ENCODE results near the gene FGD2. TPM values are rescaled to one million over a fixed set of nuclear protein-coding genes. Genes with fewer than 3 reads are reported as not detected.

FGD2 gene
- total and polyA plus RNA-seq, 2 experiments from 2014 or later, result 0.29 TPM; not detected in 1

DNA sequence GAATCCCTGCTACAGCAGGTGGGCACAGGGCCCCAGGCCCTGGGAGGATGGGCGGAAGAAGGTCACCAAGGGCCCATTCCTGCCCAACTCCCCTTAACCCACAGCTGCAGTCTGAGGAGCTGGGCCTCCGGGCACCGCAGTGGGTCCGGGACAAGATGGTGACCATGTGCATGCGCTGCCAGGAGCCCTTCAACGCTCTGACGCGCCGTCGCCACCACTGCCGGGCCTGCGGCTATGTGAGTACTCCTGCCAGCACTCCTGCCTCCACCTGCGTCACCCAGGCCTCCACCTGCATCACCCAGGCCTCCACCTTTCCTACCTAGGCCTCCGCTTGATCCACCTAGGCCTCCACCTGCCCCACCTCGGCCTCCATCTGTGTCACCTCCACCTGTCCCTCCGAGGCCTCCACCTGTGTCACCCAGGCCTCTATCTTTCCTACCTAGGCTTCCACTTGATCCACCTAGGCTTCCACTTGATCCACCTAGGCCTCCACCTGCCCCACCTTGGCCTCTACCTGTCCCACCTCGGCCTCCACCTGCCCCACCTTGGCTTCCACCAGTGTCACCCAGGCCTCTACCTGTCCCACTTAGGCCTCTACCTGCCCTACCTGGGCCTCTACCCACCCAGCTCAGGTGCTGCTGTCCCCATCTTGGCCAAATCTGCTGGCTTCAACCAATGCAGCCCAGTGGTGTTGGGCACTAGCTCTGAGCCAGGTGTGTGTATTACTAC lies 16.8 kb downstream of the FGD2 start:
- Histone ChIP-seq H3K36me3 (no peaks in the 10 kb centered on the region), H3K27me3 (no peaks in the 10 kb centered on the region), H3K9me3 (ENCODE audit: low read depth) (no peaks in the 10 kb centered on the region), H3K4me3 (no peak overlapping the region), H3K4me1 (ENCODE audit: low read depth) (peaks cover 5% of the 10 kb centered on the region), H3K27ac (no peak overlapping the region)
- no peak for DNase-seq (ENCODE audit: low read depth in 1 of 2, low spot score in 1 of 2)
- TF ChIP-seq CTCF (IDR thresholded peaks at IDR 0.05; ENCODE audit: low read depth, low read length), result no peak

GRCh38 chr6:37024656-37025337 lies 19.3 kb downstream of the FGD2 start:
- H3K36me3 ChIP-seq, result no peaks in the 10 kb centered on the region
- no peak for DNase-seq (ENCODE audit: low read depth in 1 of 2, low spot score in 1 of 2)
- TF ChIP-seq CTCF (IDR thresholded peaks at IDR 0.05; ENCODE audit: low read depth, low read length), result no peak
- no peaks in the 10 kb centered on the region for H3K9me3 ChIP-seq (ENCODE audit: low read depth)
- no peaks in the 10 kb centered on the region for H3K4me1 ChIP-seq (ENCODE audit: low read depth)
- no peaks in the 10 kb centered on the region for H3K27me3 ChIP-seq
- no peak overlapping the region for H3K4me3 ChIP-seq
- no peak overlapping the region for H3K27ac ChIP-seq

GRCh38 chr6:37025621-37026466 lies 20.4 kb downstream of the FGD2 start:
- H3K4me3 ChIP-seq, result no peak overlapping the region
- no peaks in the 10 kb centered on the region for H3K36me3 ChIP-seq
- no peak for TF ChIP-seq CTCF (IDR thresholded peaks at IDR 0.05; ENCODE audit: low read depth, low read length)

GRCh38 chr6:37027036-37027720 lies 21.7 kb downstream of the FGD2 start:
- H3K36me3 ChIP-seq, result no peaks in the 10 kb centered on the region
- DNase-seq (ENCODE audit: low read depth in 1 of 2, low spot score in 1 of 2), result no peak
- no peak overlapping the region for H3K27ac ChIP-seq
- H3K9me3 ChIP-seq (ENCODE audit: low read depth), result no peaks in the 10 kb centered on the region
- no peak for TF ChIP-seq CTCF (IDR thresholded peaks at IDR 0.05; ENCODE audit: low read depth, low read length)
- H3K27me3 ChIP-seq, result no peaks in the 10 kb centered on the region
- no peaks in the 10 kb centered on the region for H3K4me1 ChIP-seq (ENCODE audit: low read depth)
- H3K4me3 ChIP-seq, result no peak overlapping the region

More at GRCh38 chr6:37025621-37026466, 20.4 kb downstream of the FGD2 start:
- no peak for DNase-seq (ENCODE audit: low read depth in 1 of 2, low spot score in 1 of 2)
- Histone ChIP-seq H3K4me1 (ENCODE audit: low read depth) (no peaks in the 10 kb centered on the region), H3K9me3 (ENCODE audit: low read depth) (no peaks in the 10 kb centered on the region), H3K27me3 (no peaks in the 10 kb centered on the region), H3K27ac (no peak overlapping the region)

GRCh38 chr6:37027811-37028469 lies 22.5 kb downstream of the FGD2 start:
- DNase-seq (ENCODE audit: low read depth in 1 of 2, low spot score in 1 of 2), result no peak
- Histone ChIP-seq H3K27me3 (no peaks in the 10 kb centered on the region), H3K4me1 (ENCODE audit: low read depth) (no peaks in the 10 kb centered on the region), H3K36me3 (no peaks in the 10 kb centered on the region), H3K9me3 (ENCODE audit: low read depth) (no peaks in the 10 kb centered on the region), H3K4me3 (no peak overlapping the region), H3K27ac (no peak overlapping the region)
- no peak for TF ChIP-seq CTCF (IDR thresholded peaks at IDR 0.05; ENCODE audit: low read depth, low read length)

Measured in cardiac muscle cell (in vitro differentiated cells and primary cell).